HCT116 (cell line): ENCODE data around the gene ECEL1.

Source experiments
- CTCF ChIP-seq, 3 experiments: fragments of 200-600 bp in 1 of 3; sonication (generic) in 1 of 3; IDR thresholded peaks in 2 of 3; conservative IDR thresholded peaks in 1 of 3; 2 replicates each; pipeline ENCODE4 v1.5.1; 2012 to 2017; ENCODE audit warnings: low read depth in 2 of 3, low read length in 2 of 3, antibody characterized with exemption in 1 of 3, borderline replicate concordance in 1 of 3, control low read depth in 1 of 3, mild to moderate bottlenecking in 1 of 3, mixed read lengths in 1 of 3, mixed run types in 1 of 3, moderate library complexity in 1 of 3; ENCODE audit not compliant: insufficient read depth in 1 of 3
- EZH2 ChIP-seq: fragments of 200-600 bp; sonication (generic); IDR thresholded peaks from 2 replicates; pipeline ENCODE4 v1.6.1; 2017; ENCODE audit warnings: antibody characterized with exemption, mixed run types
- TCF7L2 ChIP-seq: IDR thresholded peaks from 2 replicates; pipeline ENCODE4 v1.7.0; 2011; ENCODE audit warnings: borderline replicate concordance, inconsistent platforms; ENCODE audit not compliant: insufficient read depth, insufficient read length; ENCODE audit errors: extremely low read depth
- TF ChIP-seq, protein P1 (sequence below): IDR thresholded peaks from 2 replicates; pipeline ENCODE4 v1.6.1; 2012

GRCh38 chr2:232516551-232516950, 28.9 kb upstream of the ECEL1 start:
- TF ChIP-seq TCF7L2 (no peak), CTCF (IDR thresholded peaks at IDR 0.05 in 2 of 3, conservative IDR thresholded peaks at IDR 0.05 in 1 of 3; ENCODE audit: borderline replicate concordance in 1 of 3, insufficient read depth in 1 of 3, low read depth in 2 of 3, low read length in 2 of 3) (no peak), EZH2 (no peak)
- TF ChIP-seq, protein P1, sequence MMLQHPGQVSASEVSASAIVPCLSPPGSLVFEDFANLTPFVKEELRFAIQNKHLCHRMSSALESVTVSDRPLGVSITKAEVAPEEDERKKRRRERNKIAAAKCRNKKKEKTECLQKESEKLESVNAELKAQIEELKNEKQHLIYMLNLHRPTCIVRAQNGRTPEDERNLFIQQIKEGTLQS: no peak
